Activated CD4-positive, alpha-beta T cell treated with anti-CD3 and anti-CD28 coated beads, Interleukin-2, amount 50 U/mL, for 48 hours (primary cell): Measurements from ENCODE around the gene M1AP.
"Not testable (repeated sequence)": the region's sequence is repeated elsewhere in the genome, so short reads cannot be mapped to it uniquely, and the experiment has no call there.

Experiments used
- DNase-seq, 2 experiments: peaks; one replicate each; pipeline ENCODE4 v3.0.0-alpha.2; 2020

M1AP gene

GRCh38 chr2:74562126-74562775, 85.9 kb downstream of the M1AP start:
- DNase-seq = no peak

GRCh38 chr2:74561022-74561421, 87.1 kb downstream of the M1AP start:
- DNase-seq = not testable (repeated sequence)

DNA sequence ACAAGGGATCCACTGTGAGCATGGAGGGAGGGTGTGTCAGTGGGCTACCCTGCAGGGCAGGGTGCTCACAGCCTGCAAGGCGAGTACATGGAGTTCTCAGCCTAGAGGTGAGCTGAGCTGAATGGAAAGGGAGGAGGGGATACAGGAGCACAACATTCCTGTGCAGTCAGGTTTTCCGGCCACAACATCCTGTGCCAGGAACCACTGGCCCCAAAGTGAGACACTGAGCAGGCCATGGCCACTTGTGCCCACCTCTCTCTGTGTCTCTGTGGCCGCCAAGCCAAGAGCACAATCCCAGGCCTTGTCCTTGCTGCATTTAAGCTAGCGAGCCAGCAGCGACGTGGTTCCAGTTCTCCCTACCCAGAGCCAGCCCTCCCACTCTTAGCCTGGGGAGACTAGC, 87.5 kb downstream of the M1AP start:
- DNase-seq = no peak

DNA sequence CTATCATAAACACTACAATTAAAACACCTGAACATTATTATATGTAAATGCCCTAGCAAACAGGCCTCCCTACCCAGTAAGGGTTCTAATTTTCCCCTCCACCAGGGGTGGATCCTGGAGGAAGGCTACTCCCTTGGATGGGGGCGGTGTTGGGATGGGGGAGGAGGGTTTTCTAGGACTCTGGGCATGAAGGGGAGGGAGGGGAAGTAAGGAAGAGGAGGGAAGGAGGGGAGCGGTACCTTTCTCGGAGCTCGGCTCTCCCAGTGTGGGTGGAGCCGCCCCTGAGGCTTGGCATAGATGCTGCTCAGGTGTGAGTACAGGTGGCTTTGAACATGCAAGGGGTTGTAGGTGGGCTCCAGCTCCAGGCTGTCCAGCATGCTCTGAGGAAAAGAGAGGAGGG, 88.2 kb downstream of the M1AP start:
- DNase-seq = no peak

DNA sequence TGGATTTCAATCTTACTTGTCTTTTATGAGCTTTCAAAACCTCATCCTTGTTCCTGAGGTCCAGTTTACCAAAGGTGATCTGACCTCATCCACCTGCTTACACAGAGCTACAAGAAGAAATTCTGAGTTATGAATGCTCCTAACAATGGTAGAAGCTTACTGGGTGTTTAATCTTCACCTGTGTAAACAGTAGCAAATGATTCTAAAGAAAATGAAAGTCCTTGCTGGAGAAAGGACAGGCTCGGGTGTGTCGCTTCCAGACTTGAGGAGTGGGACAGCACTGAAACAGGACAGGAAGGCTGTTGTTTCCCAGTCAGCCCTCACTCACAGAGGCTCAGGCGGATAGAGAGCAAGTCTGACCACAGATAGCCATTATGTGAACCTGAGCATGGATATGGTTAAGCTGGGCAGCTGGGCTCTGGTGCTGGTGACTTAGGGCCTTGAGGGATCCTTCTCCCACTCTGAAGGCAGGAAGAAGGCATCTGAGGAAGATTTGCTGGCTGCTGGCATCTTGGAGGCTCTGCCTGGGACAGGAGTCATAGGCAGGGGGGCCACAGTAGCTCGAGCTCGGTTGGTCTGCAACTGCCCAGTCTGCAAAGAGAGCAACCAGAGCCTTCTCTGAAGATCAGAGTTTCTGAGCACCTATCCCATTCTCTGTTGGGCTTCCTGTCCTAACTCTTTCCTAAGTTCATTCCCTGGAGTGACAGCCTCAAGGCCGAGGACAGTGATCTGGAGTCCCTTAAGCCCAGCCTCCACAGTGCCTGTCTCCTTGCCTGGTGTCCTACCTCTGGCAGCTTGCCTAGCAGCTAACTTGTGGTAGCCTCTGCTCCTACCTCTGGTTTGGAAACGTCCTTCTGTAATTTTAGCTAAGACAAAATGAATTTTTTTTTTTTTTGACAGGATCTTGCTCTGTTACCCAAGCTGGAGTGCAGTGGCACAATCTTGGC, 89.6 kb downstream of the M1AP start:
- no peak for DNase-seq

DNA sequence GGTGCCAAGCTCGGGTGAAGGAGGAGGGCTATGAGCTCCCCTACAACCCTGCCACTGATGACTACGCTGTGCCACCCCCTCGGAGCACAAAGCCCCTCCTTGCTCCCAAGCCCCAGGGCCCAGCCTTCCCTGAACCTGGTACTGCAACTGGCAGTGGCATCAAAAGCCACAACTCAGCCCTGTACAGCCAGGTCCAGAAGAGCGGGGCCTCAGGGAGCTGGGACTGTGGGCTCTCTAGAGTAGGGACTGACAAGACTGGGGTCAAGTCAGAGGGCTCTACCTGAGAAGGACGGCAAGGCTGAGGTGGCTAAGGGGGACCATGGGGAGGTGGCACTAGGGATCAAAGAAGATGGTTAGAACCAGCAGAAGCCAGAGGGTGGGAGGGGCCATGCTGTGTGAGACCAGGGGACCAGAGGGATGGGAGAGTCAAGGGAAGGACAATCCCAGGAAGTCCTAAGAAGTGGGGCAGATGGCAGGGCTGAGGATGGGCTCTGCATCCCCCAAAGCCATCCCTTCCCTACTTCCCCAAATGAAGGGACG, 91.2 kb downstream of the M1AP start:
- DNase-seq = no peak

- DNase-seq = no peak
These were observed 92.0 kb downstream of the M1AP start for GRCh38 chr2:74556159-74556558.

DNA sequence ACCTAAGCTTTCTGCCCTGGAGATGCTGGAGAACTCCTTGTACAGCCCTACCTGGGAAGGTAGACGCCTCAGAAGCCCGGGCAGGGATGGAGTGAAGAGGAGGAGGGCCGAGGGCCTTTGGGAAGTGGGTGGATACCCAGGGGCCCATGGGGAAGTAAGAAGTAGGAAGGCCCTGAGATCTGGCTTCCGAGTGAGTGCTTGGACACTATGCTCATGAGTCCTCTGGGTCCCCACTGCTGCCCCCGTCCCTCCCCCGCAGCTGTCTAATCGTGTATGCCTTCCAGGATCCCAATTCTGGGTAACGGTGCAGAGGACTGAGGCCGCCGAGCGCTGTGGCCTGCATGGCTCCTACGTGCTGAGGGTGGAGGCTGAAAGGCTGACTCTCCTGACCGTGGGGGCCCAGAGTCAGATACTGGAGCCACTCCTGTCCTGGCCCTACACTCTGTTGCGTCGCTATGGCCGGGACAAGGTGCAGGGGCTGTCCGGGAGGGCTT, 92.5 kb downstream of the M1AP start:
- DNase-seq = no peak

DNA sequence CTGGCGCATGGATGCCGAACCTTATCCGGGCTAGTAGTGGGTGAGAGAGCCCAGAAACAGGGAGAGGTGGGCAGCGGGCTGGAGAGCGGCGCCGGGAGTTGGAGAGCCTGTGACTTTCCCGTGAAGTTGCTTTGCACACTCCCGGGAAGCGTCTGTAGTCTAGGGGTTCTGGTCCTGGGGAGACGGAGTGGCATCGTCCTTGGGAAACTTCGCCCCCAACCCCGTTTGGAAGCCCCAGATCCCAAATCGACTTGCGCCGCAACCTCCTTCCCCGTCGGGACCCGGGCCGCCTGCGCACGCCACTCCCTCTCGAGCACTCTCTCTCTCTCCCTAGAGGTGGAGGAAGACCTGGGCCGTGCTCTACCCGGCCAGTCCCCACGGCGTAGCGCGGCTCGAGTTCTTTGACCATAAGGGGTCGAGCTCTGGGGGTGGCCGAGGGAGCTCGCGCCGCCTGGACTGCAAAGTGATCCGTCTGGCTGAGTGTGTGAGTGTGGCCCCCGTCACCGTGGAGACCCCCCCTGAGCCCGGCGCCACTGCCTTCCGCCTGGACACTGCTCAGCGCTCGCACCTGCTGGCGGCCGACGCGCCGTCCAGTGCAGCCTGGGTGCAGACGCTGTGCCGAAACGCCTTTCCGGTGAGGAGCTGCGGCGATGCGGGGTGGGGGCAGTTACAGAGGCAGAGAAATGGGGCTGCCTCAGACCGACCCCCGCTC, 93.2 kb downstream of the M1AP start:
- DNase-seq = peak; percentile 56 to 62

GRCh38 chr2:74553892-74554819, 94.0 kb downstream of the M1AP start, which contains the start of the genes DOK1 and LOXL3:
Gene DOK1, plus strand, starts transcription at chr2:74554720. Its CDS starts 35 bp downstream, at chr2:74554755.
Gene LOXL3, minus strand, starts transcription at chr2:74553942. Its CDS starts 1,308 bp downstream, at chr2:74552634.
- peak; percentile 88 to 89 for DNase-seq

- DNase-seq = no peak
These were observed 95.0 kb downstream of the M1AP start for GRCh38 chr2:74552914-74553811.

GRCh38 chr2:74551942-74552913, 95.9 kb downstream of the M1AP start:
- DNase-seq = no peak

GRCh38 chr2:74551530-74551929, 96.6 kb downstream of the M1AP start:
- DNase-seq = no peak

- no peak for DNase-seq
These were observed 97.9 kb downstream of the M1AP start for GRCh38 chr2:74550231-74550630.

DNA sequence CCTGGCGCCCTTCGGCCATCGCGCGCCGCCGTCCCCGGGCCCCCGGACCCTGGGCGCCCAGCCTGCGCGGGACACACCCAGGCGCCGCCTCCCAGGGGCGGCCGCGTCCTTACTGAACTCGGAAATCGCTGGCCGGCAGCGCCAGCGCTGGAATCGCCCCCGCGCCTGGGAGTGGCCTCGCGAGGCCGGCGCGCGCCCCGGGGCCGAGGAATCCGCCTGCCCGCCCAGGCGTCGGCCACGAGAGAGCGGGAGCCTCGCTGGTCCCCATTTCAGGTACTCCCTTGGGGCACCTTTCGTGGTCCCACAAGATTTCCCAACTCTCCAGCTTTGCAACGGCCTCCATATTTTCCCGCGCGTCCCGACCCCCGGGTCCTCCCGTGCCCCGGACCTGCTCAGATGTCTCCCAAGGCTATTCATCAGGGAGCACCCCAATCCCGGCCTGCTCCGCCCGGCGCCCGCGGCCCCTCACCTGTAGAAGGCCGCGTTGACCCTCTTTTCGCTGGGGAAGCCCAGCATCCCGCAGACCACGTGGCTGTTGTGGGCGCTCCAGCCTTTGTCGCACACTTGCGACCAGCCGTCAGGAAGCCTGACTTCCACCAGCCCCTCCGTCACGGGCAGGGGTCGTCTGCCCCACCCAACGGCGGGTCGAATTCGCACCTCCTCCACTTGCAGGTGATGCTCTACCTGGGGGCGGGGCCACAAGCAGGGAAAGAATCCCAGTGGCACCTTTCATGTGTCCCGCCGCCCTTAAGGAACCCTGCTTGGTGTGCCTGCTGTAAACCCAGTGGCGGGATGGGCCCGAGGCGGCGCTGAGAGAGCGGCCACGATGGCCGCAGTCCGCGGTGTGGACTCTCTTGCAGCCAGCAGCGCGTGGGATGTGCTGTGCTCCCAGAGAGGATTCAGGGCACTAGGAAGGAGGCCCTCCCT, 99.0 kb downstream of the M1AP start:
- peak; percentile 50 to 56 for DNase-seq

GRCh38 chr2:74548285-74548899, 99.7 kb downstream of the M1AP start:
- DNase-seq = no peak

- DNase-seq = no peak
These were observed 102.1 kb downstream of the M1AP start for GRCh38 chr2:74546004-74546403.

DNA sequence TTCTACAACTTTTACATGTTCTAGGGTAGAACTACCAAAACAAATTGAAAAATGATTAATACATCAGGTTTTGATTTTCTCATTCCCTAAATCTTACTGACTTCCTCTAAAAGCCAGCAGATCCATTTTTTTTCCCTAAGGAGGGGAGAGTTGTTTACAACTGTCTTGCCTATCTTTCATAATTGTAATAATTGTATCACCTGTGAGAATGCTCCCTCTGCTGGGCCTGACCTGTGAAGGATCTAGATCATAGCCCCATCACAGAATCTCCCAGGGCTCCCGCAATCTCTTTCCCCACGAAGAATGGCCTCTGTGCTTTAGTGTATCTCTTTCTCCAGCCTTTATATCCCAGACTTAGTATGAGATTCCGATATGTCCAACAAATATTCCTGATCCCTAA, 103.5 kb downstream of the M1AP start:
- DNase-seq = no peak
